Hepatocyte (in vitro differentiated cells): ENCODE data around the gene RMDN2. TPM values are rescaled to one million over a fixed set of nuclear protein-coding genes. Genes with fewer than 3 reads are reported as not detected.

Source experiments
- DNase-seq: peaks from one replicate; pipeline ENCODE4 v3.0.0-alpha.2; 2016; ENCODE audit warnings: low spot score
- H2AFZ ChIP-seq: fragments of 200-600 bp; sonication (generic); 2 replicates; pipeline ENCODE4 v1.6.0; 2016; ENCODE audit warnings: antibody characterized with exemption, mild to moderate bottlenecking
- H3K27ac ChIP-seq: fragments of 200-600 bp; sonication (generic); 2 replicates; pipeline ENCODE4 v1.5.1; 2016; ENCODE audit warnings: mild to moderate bottlenecking
- H3K27me3 ChIP-seq: fragments of 200-600 bp; sonication (generic); 2 replicates; pipeline ENCODE4 v1.6.1; 2016
- H3K36me3 ChIP-seq: fragments of 200-600 bp; sonication (generic); replicated peaks from 2 replicates; pipeline ENCODE4 v1.5.1; 2016; ENCODE audit warnings: low read depth; ENCODE audit not compliant: insufficient read depth
- H3K4me1 ChIP-seq: fragments of 200-600 bp; sonication (generic); 2 replicates; pipeline ENCODE4 v1.5.1; 2016; ENCODE audit warnings: mild to moderate bottlenecking, moderate library complexity; ENCODE audit not compliant: insufficient read depth
- H3K4me2 ChIP-seq: fragments of 200-600 bp; sonication (generic); 2 replicates; pipeline ENCODE4 v1.6.0; 2016
- H3K4me3 ChIP-seq: fragments of 200-600 bp; sonication (generic); 2 replicates; pipeline ENCODE4 v1.5.1; 2016; ENCODE audit warnings: mild to moderate bottlenecking
- H3K79me2 ChIP-seq: fragments of 200-600 bp; sonication (generic); 2 replicates; pipeline ENCODE4 v1.6.0; 2017; ENCODE audit warnings: mild to moderate bottlenecking
- H3K9me2 ChIP-seq: fragments of 200-600 bp; sonication (generic); replicated peaks from 2 replicates; pipeline ENCODE4 v1.6.0; 2017; ENCODE audit warnings: mild to moderate bottlenecking; ENCODE audit not compliant: insufficient read depth
- H3K9me3 ChIP-seq: fragments of 200-600 bp; sonication (generic); 2 replicates; pipeline ENCODE4 v1.5.1; 2016; ENCODE audit warnings: low read depth, mild to moderate bottlenecking
- H4K20me1 ChIP-seq: fragments of 200-600 bp; sonication (generic); 2 replicates; pipeline ENCODE4 v1.6.0; 2016; ENCODE audit warnings: mild to moderate bottlenecking; ENCODE audit not compliant: insufficient read depth, poor library complexity, severe bottlenecking
- CTCF ChIP-seq: fragments of 200-600 bp; sonication (generic); IDR thresholded peaks from 2 replicates; pipeline ENCODE4 v1.5.1; 2016; ENCODE audit warnings: antibody characterized with exemption, mild to moderate bottlenecking; ENCODE audit not compliant: poor library complexity
- EZH2 ChIP-seq: fragments of 200-600 bp; sonication (generic); IDR thresholded peaks from 2 replicates; pipeline ENCODE4 v1.6.1; 2016; ENCODE audit warnings: antibody characterized with exemption, mild to moderate bottlenecking, borderline replicate concordance
- EZH2phosphoT487 ChIP-seq: fragments of 200-600 bp; sonication (generic); IDR thresholded peaks from one replicate; pipeline ENCODE4 v1.6.1; 2018; ENCODE audit warnings: antibody characterized with exemption, mild to moderate bottlenecking, low read depth, moderate library complexity; ENCODE audit not compliant: unreplicated experiment, severe bottlenecking
- WGBS: methylation state at CpG from one replicate; pipeline ENCODE4 v1.1.6; 2016; ENCODE audit warnings: low lambda C conversion rate; ENCODE audit errors: missing lambda C conversion rate; 5-methylcytosine and 5-hydroxymethylcytosine counted together
- polyA plus RNA-seq: library from polyadenylated mRNA; unstranded; fragments of >200 nt; fragmentation: Nextera tagmentation; extraction: Ambion mirVana; gene quantifications from 2 replicates; pipeline ENCODE4 v1.2.1, GENCODE V29; 2016
- total RNA-seq: library from RNA; depleted of rRNA; stranded (reverse); fragments of >200 nt; gene quantifications from 2 replicates; pipeline ENCODE4 v1.2.3, GENCODE V29; 2014

The RMDN2 gene
- total and polyA plus RNA-seq, 2 experiments from 2014 or later: 9.3 to 14.6 TPM

GRCh38 chr2:38030635-38031355 lies 105.7 kb downstream of the RMDN2 start:
- Histone ChIP-seq H3K4me2 (no peak overlapping the region), H3K79me2 (no peaks in the 10 kb centered on the region), H3K4me1 (no peaks in the 10 kb centered on the region), H3K27me3 (no peaks in the 10 kb centered on the region), H4K20me1 (no peaks in the 10 kb centered on the region), H3K4me3 (no peak overlapping the region), H2AFZ (no peak overlapping the region), H3K9me2 (no peaks in the 10 kb centered on the region), H3K9me3 (no peaks in the 10 kb centered on the region), H3K27ac (no peak overlapping the region), H3K36me3 (no peaks in the 10 kb centered on the region)
- no peak for DNase-seq
- no peak for TF ChIP-seq EZH2
- no peak for TF ChIP-seq EZH2phosphoT487
- TF ChIP-seq CTCF: no peak
- WGBS: 92% methylated on average over 1 of the region's 1 CpG

DNA sequence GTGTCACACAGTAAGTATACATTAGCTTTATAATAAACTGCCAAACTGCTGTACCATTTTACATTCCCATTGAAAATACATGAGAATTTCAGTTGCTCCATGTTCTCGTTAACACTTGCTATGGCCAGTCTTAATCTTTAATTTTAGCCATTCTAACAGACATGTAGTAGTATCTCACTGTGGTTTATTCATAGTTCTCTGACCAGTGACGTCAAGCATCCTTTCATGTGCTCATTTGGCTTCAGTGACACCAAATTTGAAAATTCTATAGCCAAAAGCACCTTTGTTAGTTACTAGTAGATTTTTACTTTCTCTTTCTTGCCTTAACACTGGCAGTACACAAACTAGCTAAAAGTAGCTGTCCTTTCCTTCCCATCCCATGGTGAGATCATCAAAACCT lies 107.9 kb downstream of the RMDN2 start:
- Histone ChIP-seq H3K79me2 (no peaks in the 10 kb centered on the region), H3K36me3 (no peaks in the 10 kb centered on the region), H3K4me3 (no peak overlapping the region), H3K27me3 (peaks cover 9% of the 10 kb centered on the region), H2AFZ (no peak overlapping the region), H3K4me1 (no peaks in the 10 kb centered on the region), H3K9me2 (no peaks in the 10 kb centered on the region), H4K20me1 (no peaks in the 10 kb centered on the region), H3K27ac (no peak overlapping the region), H3K9me3 (no peaks in the 10 kb centered on the region), H3K4me2 (no peak overlapping the region)
- no peak for DNase-seq
- TF ChIP-seq EZH2phosphoT487 (no peak), EZH2 (no peak), CTCF (no peak)
- 97% methylated on average over 2 of the region's 2 CpGs for WGBS

- Histone ChIP-seq H4K20me1 (no peaks in the 10 kb centered on the region), H3K27ac (no peak overlapping the region), H3K9me2 (no peaks in the 10 kb centered on the region), H3K9me3 (no peaks in the 10 kb centered on the region), H3K4me2 (no peak overlapping the region), H3K27me3 (peaks cover 9% of the 10 kb centered on the region), H3K4me1 (no peaks in the 10 kb centered on the region), H3K36me3 (no peaks in the 10 kb centered on the region), H2AFZ (no peak overlapping the region), H3K79me2 (no peaks in the 10 kb centered on the region), H3K4me3 (no peak overlapping the region)
- TF ChIP-seq EZH2phosphoT487: no peak
- TF ChIP-seq EZH2: no peak
- TF ChIP-seq CTCF: no peak
- 76% methylated on average over 2 of the region's 2 CpGs for WGBS
- DNase-seq: no peak
Measured at GRCh38 chr2:38033646-38034045, 108.6 kb downstream of the RMDN2 start.
